ENCODE results near the gene PLTP. TPM values are rescaled to one million over a fixed set of nuclear protein-coding genes. Genes with fewer than 3 reads are reported as not detected.

Gene PLTP
- total RNA-seq, 2 donors from 2014 or later = 92.1 to 123 TPM

DNA sequence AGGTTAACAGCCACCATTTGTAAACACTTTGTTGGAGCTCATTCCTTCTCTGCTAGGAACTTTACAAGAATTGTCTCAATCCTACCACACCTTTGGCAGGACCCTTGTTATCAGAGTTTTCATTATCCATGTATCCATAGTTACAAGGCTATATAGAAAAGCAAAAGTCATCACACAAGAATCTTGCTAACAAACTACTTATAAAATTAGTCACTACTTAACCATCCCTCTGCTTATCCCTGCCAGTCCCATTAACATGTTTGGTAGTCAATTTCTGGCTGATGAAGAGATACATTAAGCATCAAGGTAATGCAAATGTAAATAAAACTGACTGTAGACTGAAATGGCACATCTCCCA is 44.2 kb downstream of the PLTP start:
- Mint-ChIP-seq H3K27me3 (ENCODE audit: insufficient read depth) (no peaks in the 10 kb centered on the region), H3K4me3 (no peak overlapping the region), H3K9me3 (no peaks in the 10 kb centered on the region), H3K36me3 (ENCODE audit: low read depth) (peaks cover 4% of the 10 kb centered on the region), H3K4me1 (peaks cover 8% of the 10 kb centered on the region), H3K27ac (no peak overlapping the region)
- Histone ChIP-seq H3K4me3 (ENCODE audit: low read length) (no peak overlapping the region), H3K27me3 (ENCODE audit: control insufficient read depth, insufficient read depth, low read length, poor library complexity, severe bottlenecking) (no peaks in the 10 kb centered on the region), H3K27ac (ENCODE audit: low read depth, low read length) (no peak overlapping the region), H3K4me1 (ENCODE audit: control insufficient read depth, insufficient read depth, low read length) (no peaks in the 10 kb centered on the region), H3K9me3 (ENCODE audit: control insufficient read depth, low read length) (no peaks in the 10 kb centered on the region), H3K9ac (ENCODE audit: extremely low read depth, low read length, poor library complexity, severe bottlenecking) (no peak overlapping the region), H3K36me3 (ENCODE audit: control insufficient read depth, insufficient read depth, low read length) (no peaks in the 10 kb centered on the region)
- DNase-seq = no peak
- TF ChIP-seq, protein P1, sequence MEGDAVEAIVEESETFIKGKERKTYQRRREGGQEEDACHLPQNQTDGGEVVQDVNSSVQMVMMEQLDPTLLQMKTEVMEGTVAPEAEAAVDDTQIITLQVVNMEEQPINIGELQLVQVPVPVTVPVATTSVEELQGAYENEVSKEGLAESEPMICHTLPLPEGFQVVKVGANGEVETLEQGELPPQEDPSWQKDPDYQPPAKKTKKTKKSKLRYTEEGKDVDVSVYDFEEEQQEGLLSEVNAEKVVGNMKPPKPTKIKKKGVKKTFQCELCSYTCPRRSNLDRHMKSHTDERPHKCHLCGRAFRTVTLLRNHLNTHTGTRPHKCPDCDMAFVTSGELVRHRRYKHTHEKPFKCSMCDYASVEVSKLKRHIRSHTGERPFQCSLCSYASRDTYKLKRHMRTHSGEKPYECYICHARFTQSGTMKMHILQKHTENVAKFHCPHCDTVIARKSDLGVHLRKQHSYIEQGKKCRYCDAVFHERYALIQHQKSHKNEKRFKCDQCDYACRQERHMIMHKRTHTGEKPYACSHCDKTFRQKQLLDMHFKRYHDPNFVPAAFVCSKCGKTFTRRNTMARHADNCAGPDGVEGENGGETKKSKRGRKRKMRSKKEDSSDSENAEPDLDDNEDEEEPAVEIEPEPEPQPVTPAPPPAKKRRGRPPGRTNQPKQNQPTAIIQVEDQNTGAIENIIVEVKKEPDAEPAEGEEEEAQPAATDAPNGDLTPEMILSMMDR (conservative IDR thresholded peaks at IDR 0.05) = no peak

DNA sequence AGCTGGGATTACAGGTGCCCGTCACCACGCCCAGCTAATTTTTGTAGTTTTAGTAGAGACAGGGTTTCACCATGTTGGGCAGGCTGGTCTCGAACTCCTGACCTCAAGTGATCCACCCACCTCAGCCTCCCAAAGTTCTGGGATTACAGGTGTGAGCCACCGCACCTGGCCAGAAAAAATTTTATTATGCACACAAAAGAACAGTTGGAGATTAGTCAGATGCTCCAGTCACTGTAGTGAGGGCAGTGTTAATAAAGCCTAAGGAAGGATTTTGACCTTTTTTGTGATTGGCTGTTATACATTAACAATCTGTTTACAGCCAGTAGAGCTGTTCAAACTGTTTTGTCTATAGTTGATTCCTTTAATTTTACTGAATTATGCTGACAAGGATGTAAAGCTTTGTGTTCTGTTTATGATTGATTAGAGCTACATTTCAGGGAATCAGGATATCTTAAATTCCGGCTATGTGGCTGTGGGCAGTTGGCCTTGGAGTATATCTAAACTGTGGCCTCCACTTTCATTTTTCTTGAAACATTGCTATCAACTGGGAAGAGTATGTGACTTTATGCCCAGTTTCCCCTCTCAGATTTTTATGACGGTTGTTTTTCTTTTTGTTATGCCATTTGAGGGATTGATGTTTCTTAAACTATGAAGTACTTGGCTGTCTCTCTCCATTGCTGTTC is 44.7 kb downstream of the PLTP start:
- WGBS, 2 experiments (ENCODE audit: insufficient coverage in 1 of 2, insufficient read length in 1 of 2) = 97% methylated on average over 6 of the region's 6 CpGs; no CpG with 5 or more reads in 1 of the 2 experiments
- H3K9me3 ChIP-seq (ENCODE audit: control insufficient read depth, low read length) = no peaks in the 10 kb centered on the region
- H3K9me3 Mint-ChIP-seq = no peaks in the 10 kb centered on the region
- peaks cover 4% of the 10 kb centered on the region for H3K36me3 Mint-ChIP-seq (ENCODE audit: low read depth)
- H3K4me1 ChIP-seq (ENCODE audit: control insufficient read depth, insufficient read depth, low read length) = no peaks in the 10 kb centered on the region
- H3K4me1 Mint-ChIP-seq = peaks cover 5% of the 10 kb centered on the region
- TF ChIP-seq, protein P1 (conservative IDR thresholded peaks at IDR 0.05) = no peak
- H3K27ac Mint-ChIP-seq = no peak overlapping the region
- H3K27ac ChIP-seq (ENCODE audit: low read depth, low read length) = no peak overlapping the region
- DNase-seq = no peak
- no peaks in the 10 kb centered on the region for H3K36me3 ChIP-seq (ENCODE audit: control insufficient read depth, insufficient read depth, low read length)
- no peaks in the 10 kb centered on the region for H3K27me3 ChIP-seq (ENCODE audit: control insufficient read depth, insufficient read depth, low read length, poor library complexity, severe bottlenecking)
- no peak overlapping the region for H3K4me3 ChIP-seq (ENCODE audit: low read length)
- no peak overlapping the region for H3K9ac ChIP-seq (ENCODE audit: extremely low read depth, low read length, poor library complexity, severe bottlenecking)
- H3K4me3 Mint-ChIP-seq = no peak overlapping the region
- no peaks in the 10 kb centered on the region for H3K27me3 Mint-ChIP-seq (ENCODE audit: insufficient read depth)

DNA sequence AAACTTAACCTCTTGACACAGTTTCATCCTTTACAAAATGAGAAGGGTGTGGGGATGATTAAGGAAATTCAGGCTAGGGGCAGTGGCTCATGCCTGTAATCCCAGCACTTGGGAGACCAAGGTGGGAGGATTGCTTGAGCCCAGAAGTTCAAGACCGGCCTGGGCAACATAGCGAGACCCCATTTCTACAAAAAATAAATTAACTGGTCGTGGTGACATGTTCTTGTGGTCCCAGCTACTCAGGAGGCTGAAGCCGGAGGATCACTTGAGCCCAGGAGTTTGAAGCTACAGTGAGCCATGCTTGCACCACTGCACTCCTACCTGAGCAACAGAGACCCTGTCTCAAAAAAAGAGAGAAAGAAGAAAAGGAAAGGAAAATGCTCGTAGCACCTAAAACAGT is 45.5 kb downstream of the PLTP start:
- Histone ChIP-seq H3K36me3 (ENCODE audit: control insufficient read depth, insufficient read depth, low read length) (no peaks in the 10 kb centered on the region), H3K4me3 (ENCODE audit: low read length) (no peak overlapping the region), H3K9me3 (ENCODE audit: control insufficient read depth, low read length) (no peaks in the 10 kb centered on the region), H3K27ac (ENCODE audit: low read depth, low read length) (no peak overlapping the region), H3K27me3 (ENCODE audit: control insufficient read depth, insufficient read depth, low read length, poor library complexity, severe bottlenecking) (no peaks in the 10 kb centered on the region), H3K9ac (ENCODE audit: extremely low read depth, low read length, poor library complexity, severe bottlenecking) (no peak overlapping the region), H3K4me1 (ENCODE audit: control insufficient read depth, insufficient read depth, low read length) (no peaks in the 10 kb centered on the region)
- no peaks in the 10 kb centered on the region for H3K9me3 Mint-ChIP-seq
- 90 to 93% methylated on average over 3 to 5 of the region's 5 CpGs for WGBS, 2 experiments (ENCODE audit: insufficient coverage in 1 of 2, insufficient read length in 1 of 2)
- peaks cover 4% of the 10 kb centered on the region for H3K36me3 Mint-ChIP-seq (ENCODE audit: low read depth)
- peaks cover under 1% of the 10 kb centered on the region for H3K4me1 Mint-ChIP-seq
- H3K27me3 Mint-ChIP-seq (ENCODE audit: insufficient read depth) = no peaks in the 10 kb centered on the region
- H3K4me3 Mint-ChIP-seq = no peak overlapping the region
- no peak overlapping the region for H3K27ac Mint-ChIP-seq
- DNase-seq = no peak
- TF ChIP-seq, protein P1 (conservative IDR thresholded peaks at IDR 0.05) = no peak
